GM19395 (cell line): ENCODE results near the gene PLIN5.
"Not testable (repeated sequence)": the region's sequence is repeated elsewhere in the genome, so short reads cannot be mapped to it uniquely, and the experiment has no call there.

Experiments used
- ATAC-seq: cut with Tn5 transposase; IDR thresholded peaks from one replicate; pipeline ENCODE4 v1.9.1; 2021; ENCODE audit warnings: mild to moderate bottlenecking, moderate library complexity; ENCODE audit not compliant: unreplicated experiment

Gene PLIN5

DNA sequence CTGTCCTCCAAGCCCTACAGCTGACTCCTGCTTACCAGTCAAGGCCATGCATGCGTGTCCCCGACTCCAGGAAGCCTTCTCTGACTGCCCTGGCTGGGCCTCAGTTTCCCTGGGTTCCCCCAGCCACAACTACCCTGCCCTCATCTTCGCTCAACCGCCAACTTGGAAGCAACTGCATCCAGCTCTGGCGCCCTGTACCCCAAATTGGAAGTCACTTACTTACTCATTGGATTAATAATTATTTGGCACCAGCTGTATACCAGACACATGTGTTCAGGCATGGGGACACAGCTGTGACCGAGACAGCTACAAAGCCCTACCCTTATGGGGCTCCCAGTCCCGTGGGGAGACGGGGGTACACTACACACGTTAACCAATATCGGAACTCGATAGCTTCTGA is 35.4 kb upstream of the PLIN5 start:
- no peak for ATAC-seq

DNA sequence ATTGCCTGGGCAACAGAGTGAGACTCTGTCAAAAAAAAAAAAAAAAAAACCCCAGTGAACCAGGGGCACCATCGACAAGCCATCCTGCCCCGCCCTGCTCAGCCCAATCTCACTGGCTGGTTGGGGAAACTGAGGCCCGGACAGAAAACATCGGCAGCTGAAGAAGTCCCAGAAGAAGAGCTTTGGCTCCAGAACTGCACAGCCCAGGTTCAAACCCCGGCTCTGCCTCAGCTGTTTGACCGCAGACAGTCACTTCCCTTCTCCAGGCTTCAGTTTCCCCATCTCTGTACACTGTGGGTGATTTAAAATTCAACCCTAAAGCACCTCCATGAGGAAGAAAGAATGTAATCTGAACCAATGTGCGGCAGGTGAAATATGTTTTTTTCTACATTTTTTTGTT is 33.9 kb upstream of the PLIN5 start:
- ATAC-seq = no peak

DNA sequence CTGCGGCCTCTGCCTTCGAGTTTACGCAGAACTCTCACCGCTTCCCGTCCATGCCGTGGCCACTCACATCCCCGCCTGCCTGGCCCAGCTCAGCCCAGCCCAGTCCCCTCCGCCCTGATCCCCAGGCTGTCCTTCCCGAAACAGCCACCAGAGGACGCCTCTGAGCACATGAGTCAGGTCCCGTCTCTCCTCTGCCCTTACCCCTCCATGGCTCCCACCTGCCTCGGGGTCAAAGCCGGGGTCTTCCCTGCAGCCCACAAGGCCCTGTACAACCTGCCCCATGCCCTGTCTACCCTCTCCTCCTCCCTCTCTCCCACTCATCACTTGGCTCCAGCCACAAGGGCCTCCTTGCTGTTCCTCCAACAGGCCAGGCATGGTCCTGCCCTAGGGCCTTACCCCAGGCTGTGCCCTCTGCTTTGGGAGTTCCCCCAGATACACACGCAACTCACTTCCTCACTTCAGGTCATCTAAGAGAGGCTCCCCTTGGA is 32.6 kb upstream of the PLIN5 start:
- ATAC-seq = no peak

DNA sequence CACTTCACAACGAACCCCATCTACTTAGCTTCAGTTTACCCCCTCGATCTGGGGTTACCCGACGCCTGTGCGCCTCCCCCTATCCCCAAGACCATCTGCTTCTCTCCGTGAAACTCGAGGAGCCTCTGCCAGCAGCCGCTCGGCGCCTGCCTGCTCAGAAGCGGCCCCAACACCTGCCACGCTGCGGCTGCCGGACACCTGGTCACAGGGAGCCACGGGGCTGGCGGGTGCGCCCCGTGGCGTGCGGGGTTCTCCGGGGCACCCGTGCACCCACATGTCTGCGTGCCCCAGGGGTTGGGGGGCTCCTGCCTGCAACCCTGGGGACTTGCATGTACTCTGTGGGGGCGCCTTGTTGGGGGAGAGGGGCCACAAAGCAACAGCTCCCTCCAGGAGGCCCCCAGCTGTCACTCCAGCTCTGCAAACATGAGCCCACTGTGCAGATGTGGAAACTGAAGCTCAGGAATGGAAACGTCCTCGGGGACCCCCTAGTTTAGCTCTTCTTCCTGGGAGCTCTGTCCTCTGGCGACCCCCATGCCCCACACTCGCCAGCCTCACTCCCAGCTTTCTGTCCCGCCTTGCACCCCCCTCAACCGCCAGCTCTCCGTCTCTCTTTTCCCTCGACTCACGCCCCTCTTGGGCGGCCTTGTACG is 31.5 kb upstream of the PLIN5 start:
- no peak for ATAC-seq

DNA sequence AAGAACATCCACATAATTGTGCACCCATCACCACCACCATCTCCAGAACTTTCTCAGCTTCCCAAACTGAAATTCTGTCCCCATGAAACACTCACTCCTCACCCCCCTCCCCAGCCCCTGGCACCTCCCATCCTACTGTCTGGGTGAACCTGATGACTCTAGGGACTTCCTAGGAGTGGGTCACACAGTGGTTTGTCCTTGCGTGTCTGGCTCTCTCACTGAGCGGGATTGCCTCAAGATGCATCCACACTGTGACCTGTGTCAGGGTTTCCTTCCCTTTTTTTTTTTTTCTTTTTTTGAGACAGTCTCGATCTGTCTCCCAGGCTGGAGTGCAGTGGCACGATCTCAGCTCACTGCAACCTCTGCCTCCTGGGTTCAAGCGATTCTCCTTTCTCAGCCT is 28.5 kb upstream of the PLIN5 start:
- not testable (repeated sequence) for ATAC-seq

DNA sequence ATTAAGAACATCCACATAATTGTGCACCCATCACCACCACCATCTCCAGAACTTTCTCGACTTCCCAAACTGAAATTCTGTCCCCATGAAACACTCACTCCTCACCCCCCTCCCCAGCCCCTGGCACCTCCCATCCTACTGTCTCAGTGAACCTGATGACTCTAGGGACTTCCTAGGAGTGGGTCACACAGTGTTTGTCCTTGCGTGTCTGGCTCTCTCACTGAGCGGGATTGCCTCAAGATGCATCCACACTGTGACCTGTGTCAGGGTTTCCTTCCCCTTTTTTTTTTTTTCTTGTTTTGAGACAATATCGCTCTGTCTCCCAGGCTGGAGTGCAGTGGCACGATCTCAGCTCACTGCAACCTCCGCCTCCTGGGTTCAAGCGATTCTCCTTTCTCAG is 27.1 kb upstream of the PLIN5 start:
- not testable (repeated sequence) for ATAC-seq

DNA sequence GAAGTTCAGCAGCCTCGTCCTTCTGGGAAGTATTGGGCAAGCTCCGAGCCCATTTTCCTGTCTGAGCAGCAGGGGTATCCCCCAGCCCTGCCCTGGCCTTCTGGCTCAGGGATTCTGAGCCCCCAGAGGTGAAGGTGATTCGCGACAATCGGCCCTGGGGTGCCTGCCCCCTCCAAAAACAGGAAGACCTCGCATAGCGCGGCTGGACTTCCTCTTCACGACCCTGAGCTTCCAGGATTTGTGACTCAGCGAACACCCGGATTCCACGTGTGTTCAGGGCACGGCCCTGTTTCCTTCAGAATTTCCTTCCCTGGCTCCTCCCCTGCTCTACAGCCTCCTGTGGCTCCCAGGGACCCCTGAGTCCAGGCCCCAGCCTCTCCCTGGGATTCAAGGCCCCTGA is 24.5 kb upstream of the PLIN5 start, which contains the start of gene SEMA6B:
TSS of gene SEMA6B (minus strand) at position 116 of the 400 bp plus-strand sequence. CDS start 1,227 bp downstream, outside the sequence.
- no peak for ATAC-seq

DNA sequence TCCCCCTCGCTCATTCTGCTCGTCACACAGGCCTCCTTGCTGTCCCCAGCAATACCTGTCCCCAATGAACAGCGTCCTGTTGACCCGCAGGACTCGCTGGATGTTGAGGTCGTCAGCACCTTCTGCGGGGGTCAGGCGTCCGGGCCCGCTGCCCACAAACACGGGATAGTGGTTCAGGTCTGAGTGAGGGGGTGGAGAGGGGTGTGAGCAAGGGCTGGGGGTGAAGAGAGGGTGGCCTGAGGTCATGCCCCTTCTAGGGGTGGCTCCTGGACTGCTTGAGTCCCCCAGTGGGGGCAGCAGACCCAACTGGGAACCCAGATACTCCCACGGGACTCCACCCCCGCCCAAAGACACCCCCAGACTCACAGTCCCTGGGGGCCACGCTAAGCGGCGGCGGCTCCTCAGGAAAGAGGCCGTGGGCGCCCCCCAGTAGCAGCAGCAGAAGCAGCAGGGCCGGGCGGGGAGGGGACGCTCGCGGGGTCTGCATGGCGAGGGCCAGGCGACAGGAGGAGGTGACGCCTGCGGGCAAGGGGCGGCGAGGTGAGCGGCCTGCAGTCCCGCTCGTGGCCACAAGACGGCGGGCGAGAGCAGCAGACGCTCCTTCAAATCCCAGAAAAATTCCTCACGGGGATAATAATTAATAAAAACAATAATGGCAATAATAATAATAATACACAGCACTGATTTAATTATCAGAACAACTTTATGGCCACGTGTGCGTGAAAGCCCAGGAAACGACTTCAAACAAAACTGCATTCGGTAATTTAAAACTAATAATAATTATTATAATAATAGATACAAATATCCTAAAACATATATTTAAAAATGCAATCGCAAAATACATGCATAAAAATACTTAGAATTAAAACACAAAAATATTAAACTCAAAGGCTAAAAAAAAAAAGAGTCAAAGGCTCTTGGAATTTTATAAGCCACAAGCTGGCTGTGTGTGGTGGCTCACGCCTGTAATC is 23.2 kb upstream of the PLIN5 start:
- no peak for ATAC-seq

DNA sequence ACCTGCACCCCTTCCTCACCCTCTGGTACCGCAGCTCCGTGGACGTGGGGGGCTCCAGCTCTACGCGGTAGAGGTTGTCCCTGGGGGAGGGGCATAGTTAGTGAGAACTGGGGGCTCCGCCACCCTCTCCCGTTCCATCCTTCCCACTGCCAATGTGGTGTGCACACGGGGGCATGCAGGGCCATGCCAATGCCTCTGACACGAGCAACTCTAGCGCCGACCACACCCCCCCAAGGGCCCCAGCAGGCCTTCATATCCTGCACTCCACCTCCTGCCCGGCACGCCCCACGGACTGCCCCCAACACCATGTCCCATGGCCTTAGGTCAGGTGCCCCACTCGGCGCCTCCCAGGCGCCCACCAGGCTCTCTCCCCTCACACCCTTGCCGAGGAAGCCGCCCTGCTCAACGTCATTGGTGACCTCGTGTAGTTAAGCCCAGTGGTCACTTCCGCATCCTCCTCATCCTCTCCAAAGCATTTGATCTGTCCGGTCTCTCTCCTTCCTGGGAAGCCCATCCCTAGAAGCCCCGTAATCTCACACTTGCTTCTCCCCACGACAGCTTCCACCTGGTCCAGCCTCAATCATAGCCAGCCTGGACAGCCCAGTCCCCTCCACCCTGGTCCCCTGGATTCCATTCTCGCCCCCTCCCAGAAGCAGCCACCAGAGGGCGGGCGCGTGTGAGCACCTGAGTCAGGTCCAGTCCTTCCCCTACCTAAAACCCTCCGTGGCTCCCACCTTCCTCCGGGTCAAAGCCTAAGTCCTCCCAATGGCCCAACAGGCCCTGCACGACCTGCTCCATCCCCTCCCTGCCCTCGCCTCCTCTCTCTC is 22.3 kb upstream of the PLIN5 start:
- ATAC-seq = no peak

DNA sequence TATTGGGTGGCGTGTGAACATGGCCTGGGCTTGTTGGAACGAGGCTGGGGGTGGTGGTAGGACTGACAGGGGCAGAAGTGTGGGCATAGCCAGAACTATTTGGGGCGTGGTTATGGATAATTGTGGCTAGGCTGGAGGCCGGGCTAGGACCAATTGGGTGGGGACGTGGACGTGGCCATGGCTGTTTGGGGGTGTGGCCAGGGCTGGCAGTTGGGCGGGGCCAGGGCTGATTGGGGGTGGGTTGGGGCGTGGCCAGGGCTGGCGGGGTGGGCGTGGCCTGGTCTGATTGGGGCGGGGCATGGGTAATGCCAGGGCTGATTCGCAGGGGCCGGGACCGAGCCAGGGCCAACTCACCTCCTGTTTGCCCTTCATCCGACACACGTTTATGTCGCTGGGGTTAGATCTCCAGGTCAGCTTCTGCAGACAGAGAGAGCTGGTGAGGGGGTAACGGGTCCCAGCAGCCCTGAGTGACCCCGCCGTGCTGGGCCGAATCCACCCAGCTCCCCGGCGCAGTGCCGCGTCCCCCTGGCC is 21.6 kb upstream of the PLIN5 start:
- no peak for ATAC-seq

DNA sequence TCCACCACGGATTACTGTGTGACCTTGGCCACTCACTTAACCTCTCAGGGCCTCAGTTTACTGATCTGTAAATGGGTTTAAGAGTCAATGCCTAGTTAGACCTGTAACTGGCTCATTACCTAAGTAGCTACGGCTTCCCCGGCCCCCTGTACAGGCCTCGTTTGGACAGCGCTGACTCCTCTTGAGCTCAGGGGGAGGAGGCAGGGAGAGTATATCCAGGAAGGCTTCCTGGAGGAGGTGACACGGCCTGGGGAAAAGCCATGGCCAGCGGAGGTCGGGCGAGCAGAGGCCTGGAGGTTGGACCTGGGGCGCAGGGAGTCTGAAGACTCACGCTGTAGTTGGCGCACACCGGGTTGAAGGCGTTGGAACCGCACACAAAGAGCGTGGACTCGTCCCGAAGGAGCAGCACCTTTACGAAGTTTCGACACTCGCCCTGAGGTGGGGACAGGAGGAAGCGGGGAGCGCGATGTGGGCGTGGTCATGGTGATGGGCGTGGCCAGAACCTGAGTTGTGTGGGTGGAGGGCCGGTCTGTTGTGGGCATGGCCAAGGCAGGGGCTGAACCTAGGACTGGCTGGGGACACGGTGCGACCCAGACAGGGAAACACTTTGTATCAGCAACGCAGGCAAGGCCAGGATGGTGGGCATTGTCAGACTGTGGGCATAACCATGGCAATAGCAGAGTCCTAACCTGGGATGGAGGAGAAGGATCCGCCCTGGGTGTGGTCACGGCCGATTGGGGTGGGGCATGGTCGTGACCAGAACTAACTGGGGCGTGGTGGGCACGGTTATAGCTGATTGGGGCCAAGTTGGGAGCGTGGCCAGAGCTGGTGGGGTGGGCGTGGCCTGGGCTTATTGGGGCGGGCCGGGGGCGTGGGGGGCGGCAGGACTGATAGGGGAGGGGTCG is 20.9 kb upstream of the PLIN5 start:
- no peak for ATAC-seq

DNA sequence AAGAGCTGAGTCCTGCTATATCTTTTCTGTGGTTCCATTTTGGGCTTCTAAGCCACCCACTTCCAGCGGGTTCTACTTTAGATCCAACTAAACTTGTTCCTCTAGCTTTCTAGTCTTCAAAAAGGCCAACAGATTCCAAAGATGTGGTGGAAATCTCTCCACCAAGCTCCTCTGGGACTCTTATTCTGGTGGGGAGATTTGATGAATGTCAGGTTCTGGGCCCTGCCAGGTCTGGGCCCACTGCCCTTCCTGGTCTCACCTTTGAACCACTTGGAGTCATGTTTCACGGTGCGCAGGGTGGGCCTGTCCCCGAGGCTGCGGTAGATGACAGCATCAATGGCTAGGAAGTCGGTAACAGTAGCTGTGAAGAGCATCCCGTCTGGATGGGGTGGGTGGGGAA is 19.7 kb upstream of the PLIN5 start:
- ATAC-seq = no peak

DNA sequence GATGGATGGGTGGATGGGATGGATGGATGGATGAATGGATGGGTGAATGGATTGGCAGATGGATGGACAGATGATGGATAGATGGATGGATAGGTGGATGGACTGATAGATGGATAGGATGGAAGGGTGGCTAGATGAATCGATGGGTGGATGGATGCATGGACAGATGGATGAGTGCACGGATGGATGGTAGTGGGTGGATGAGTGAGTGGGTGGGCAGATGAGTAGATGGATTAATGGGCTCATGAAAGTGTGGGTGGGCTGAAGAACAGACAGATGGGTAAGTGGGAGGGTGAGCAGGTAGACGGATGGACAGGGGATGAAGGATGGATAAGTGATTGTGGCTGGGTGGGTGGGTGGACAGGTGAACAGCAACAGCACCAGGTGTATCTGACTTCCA is 18.8 kb upstream of the PLIN5 start:
- ATAC-seq = no peak

DNA sequence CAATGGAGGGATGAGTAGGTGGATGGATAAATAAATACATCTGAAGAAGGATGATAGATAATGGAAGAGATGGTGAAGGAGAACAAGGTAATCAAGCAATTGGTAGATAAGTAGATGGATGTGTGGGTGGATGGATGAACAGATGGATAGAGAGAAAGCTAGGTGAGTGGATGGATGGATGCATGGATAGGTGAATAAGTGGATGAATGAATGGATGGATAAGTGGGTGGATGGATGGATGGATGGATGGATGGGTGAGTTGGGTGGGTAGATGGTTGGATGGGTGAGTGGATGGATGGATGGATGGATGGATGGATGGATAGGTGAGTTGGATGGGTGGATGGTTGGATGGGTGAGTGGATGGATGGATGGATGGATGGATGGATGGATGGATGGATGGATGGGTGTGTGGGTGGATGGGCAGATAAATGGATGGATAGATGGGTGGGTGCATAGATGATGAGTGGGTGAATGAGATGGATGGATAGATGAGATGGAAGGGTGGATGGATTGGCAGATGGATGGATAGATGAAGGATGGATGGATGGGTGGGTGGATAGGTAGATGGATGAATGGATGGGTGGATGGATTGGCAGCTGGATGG is 18.2 kb upstream of the PLIN5 start:
- no peak for ATAC-seq

DNA sequence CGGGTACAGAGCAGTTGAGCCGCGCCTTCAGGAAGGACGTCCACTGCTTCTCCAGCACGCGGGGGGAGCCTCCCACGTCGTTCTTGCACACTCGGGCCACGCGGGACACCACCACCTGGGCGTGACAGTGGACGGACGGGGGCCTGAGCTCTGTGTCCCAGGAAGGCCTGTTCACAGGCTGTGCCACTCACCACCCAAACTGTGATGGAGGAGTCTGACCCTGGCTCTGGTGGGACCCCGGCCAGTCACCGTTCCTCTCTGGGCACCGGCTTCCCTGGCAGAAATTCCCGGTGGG is 17.4 kb upstream of the PLIN5 start:
- no peak for ATAC-seq

DNA sequence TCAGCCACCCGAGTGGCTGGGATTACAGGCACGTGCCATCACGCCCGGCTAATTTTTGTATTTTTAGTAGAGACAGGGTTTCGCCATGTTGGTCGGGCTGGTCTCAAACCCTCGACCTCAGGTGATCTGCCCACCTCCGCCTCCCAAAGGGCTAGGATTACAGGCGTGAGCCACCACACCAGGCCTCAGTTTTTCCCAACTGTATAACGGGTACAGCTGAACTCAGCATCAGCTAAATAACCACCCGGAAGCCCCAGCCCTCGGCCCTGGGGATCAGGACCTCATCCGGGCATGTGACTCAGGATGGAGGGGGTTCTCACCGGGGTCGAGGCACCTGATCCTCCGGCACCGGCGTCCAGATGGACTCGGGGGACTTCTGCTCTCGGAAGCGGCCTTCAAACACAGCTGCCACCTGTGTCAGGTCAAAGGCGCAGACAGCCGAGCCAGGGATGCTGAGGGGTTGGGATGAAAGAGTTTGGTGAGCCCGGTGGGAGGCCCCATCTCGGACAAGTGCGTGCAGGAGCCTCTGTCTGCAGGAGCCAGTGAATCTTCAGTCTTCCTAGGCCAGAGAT is 15.5 kb upstream of the PLIN5 start:
- ATAC-seq = no peak

DNA sequence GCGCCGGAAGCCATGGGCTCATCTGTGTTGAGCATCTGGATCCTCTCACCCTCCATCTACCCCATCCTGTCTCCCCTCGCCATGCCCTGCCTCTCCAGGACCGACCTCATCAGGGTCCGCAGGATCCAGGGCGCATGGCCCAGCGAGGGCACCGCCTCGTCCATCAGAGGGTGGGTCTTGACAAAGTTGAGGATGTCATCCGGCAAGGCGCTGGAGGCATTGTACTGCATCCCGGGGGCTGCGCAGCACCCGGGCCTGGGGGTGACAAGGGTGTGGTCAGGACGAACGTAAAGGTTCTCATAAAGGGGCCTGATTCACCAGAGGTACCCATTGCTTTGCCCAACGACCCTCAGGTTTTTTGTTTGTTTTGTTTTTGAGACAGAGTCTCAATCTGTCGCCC is 15.0 kb upstream of the PLIN5 start:
- ATAC-seq = no peak

DNA sequence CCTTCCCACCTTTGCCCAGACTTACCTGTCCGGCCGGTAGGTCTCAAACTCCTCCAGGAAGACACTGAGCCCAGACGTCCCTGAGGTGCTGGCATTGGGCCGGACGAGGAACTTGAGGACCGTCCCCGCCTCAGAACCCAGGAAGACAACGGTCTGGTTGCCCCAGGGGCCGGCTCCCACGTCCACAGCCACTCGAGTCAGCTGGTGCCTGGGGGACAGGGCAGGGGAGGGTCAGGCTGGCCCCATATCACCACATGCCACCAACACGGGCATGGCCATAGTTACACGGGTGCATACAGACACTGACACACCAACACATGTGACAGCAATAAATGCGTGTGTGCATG is 13.2 kb upstream of the PLIN5 start:
- no peak for ATAC-seq
